SK-N-SH treated with all-trans-retinoic acid at 6 μM for 48 hours (cell line): ENCODE results near the gene KIF3B.

ENCODE experiments used
- ATAC-seq: fragments of 200-7000 bp; cut with Tn5 transposase; 3 replicates; pipeline ENCODE4 v1.9.1; 2020; ENCODE audit warnings: mild to moderate bottlenecking, moderate library complexity
- CREB5 ChIP-seq: fragments of 250-450 bp; sonication (Bioruptor Pico); IDR thresholded peaks from 2 replicates; pipeline ENCODE4 v1.5.1; 2020; ENCODE audit warnings: low read depth, mild to moderate bottlenecking, moderate library complexity
- CSDC2 ChIP-seq: fragments of 250-450 bp; sonication (Bioruptor Pico); IDR thresholded peaks from 2 replicates; pipeline ENCODE4 v1.5.0; 2020; ENCODE audit warnings: mild to moderate bottlenecking, moderate library complexity
- CSRNP3 ChIP-seq: fragments of 250-450 bp; sonication (Bioruptor Pico); IDR thresholded peaks from 2 replicates; pipeline ENCODE4 v1.5.1; 2021; ENCODE audit warnings: mild to moderate bottlenecking, moderate library complexity
- OSR1 ChIP-seq: fragments of 250-450 bp; sonication (Bioruptor Pico); IDR thresholded peaks from 2 replicates; pipeline ENCODE4 v1.8.0; 2022; ENCODE audit warnings: moderate library complexity, mild to moderate bottlenecking, inconsistent platforms
- PPARA ChIP-seq: fragments of 250-450 bp; sonication (Bioruptor Pico); IDR thresholded peaks from 2 replicates; pipeline ENCODE4 v1.5.0; 2020; ENCODE audit warnings: mild to moderate bottlenecking, borderline replicate concordance
- SNAI2 ChIP-seq: fragments of 250-450 bp; sonication (Bioruptor Pico); IDR thresholded peaks from 2 replicates; pipeline ENCODE4 v1.5.0; 2020; ENCODE audit warnings: mild to moderate bottlenecking, moderate library complexity
- ZNF565 ChIP-seq: fragments of 450-650 bp; formaldehyde crosslinking; conservative IDR thresholded peaks from 2 replicates; pipeline ENCODE4 v1.5.0; 2020; ENCODE audit warnings: low read depth, mild to moderate bottlenecking, moderate library complexity
- ZNF70 ChIP-seq: fragments of 450-650 bp; formaldehyde crosslinking; IDR thresholded peaks from 2 replicates; pipeline ENCODE4 v1.5.0; 2020; ENCODE audit warnings: mild to moderate bottlenecking, moderate library complexity
- TF ChIP-seq, protein P1 (sequence below): fragments of 250-450 bp; sonication (Bioruptor Pico); IDR thresholded peaks from 2 replicates; pipeline ENCODE4 v1.5.0; 2020; ENCODE audit warnings: mild to moderate bottlenecking, moderate library complexity
- TF ChIP-seq, protein P2 (sequence below): fragments of 250-450 bp; sonication (Bioruptor Pico); IDR thresholded peaks from 2 replicates; pipeline ENCODE4 v1.8.0; 2020; ENCODE audit warnings: mild to moderate bottlenecking, moderate library complexity, borderline replicate concordance

The KIF3B gene

DNA sequence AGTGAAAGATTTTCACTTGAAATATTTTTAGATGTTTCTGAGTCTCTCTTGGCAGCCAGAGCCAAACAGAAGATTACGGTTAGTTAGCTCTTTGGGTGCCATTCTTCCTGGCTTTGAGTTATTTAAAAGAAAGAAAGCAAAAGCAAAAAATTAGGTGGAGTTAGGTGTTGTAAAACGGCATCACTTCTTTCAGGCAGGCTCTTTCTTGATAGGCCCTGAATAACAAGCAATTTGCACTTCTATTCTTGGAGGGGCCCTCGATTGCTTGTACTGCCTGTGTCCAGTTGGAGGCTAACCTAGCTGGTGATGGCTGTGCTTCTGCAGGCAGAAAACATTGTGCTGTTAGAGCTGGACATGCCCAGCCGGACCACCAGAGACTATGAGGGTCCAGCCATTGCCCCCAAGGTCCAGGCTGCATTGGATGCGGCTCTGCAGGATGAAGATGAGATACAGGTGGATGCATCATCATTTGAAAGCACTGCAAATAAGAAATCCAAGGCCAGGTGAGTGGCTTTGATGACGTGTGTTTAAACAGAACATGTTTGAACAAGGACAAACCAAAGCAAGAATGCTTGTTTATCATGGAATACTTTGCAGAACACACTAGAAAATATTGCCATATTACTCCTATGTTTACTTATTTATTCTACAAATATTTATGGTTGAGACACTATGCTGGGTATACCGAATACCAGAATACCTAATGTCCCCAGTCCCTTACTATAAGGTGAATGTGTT, 52.5 kb downstream of the KIF3B start:
- TF ChIP-seq CSRNP3 (no peak), PPARA (CRISPR knock-in tag) (no peak)
- TF ChIP-seq, protein P1, sequence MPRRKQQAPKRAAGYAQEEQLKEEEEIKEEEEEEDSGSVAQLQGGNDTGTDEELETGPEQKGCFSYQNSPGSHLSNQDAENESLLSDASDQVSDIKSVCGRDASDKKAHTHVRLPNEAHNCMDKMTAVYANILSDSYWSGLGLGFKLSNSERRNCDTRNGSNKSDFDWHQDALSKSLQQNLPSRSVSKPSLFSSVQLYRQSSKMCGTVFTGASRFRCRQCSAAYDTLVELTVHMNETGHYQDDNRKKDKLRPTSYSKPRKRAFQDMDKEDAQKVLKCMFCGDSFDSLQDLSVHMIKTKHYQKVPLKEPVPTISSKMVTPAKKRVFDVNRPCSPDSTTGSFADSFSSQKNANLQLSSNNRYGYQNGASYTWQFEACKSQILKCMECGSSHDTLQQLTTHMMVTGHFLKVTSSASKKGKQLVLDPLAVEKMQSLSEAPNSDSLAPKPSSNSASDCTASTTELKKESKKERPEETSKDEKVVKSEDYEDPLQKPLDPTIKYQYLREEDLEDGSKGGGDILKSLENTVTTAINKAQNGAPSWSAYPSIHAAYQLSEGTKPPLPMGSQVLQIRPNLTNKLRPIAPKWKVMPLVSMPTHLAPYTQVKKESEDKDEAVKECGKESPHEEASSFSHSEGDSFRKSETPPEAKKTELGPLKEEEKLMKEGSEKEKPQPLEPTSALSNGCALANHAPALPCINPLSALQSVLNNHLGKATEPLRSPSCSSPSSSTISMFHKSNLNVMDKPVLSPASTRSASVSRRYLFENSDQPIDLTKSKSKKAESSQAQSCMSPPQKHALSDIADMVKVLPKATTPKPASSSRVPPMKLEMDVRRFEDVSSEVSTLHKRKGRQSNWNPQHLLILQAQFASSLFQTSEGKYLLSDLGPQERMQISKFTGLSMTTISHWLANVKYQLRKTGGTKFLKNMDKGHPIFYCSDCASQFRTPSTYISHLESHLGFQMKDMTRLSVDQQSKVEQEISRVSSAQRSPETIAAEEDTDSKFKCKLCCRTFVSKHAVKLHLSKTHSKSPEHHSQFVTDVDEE (CRISPR knock-in tag), result no peak
- TF ChIP-seq, protein P2, sequence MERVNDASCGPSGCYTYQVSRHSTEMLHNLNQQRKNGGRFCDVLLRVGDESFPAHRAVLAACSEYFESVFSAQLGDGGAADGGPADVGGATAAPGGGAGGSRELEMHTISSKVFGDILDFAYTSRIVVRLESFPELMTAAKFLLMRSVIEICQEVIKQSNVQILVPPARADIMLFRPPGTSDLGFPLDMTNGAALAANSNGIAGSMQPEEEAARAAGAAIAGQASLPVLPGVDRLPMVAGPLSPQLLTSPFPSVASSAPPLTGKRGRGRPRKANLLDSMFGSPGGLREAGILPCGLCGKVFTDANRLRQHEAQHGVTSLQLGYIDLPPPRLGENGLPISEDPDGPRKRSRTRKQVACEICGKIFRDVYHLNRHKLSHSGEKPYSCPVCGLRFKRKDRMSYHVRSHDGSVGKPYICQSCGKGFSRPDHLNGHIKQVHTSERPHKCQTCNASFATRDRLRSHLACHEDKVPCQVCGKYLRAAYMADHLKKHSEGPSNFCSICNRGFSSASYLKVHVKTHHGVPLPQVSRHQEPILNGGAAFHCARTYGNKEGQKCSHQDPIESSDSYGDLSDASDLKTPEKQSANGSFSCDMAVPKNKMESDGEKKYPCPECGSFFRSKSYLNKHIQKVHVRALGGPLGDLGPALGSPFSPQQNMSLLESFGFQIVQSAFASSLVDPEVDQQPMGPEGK, result no peak
- no peak for ATAC-seq

DNA sequence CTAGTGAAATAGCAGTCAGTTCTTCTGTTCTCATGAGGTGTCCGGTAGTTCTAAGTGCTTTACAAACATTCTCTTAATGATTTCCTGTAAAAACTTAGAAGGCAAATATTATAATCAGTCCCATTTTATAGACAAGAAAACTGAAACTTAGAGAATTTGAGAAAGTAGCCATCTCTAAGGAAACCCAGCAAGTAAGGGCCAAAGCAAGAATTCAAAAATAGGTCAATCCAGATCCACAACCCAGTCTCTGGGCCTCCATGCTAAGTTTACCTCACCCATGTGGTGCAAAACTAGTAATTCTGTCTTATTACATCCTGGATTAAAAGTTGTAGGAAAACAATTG, 53.1 kb downstream of the KIF3B start:
- no peak for ATAC-seq
- TF ChIP-seq SNAI2, result no peak
- TF ChIP-seq CSDC2 (CRISPR knock-in tag), result no peak
- no peak for TF ChIP-seq ZNF565
- no peak for TF ChIP-seq CREB5 (CRISPR knock-in tag)
- no peak for TF ChIP-seq OSR1 (CRISPR knock-in tag)
- TF ChIP-seq, protein P1 (CRISPR knock-in tag), result no peak
- TF ChIP-seq, protein P2, result no peak
- TF ChIP-seq ZNF70 (CRISPR knock-in tag), result no peak
- TF ChIP-seq, all 23 proteins: peak for 0

GRCh38 chr20:32332614-32333013, 55.2 kb downstream of the KIF3B start:
- ATAC-seq, result peak; percentile 50; the same call in 2 of the 3 replicates

More at GRCh38 chr20:32332614-32333013, 55.2 kb downstream of the KIF3B start:
- no peak for TF ChIP-seq CSRNP3
- TF ChIP-seq, protein P2, result no peak
